ENCODE measurements around the gene RNF175. TPM values are rescaled to one million over a fixed set of nuclear protein-coding genes. Genes with fewer than 3 reads are reported as not detected.

Gene RNF175
- not detected for total RNA-seq

- peak in 1 of 3 donors; percentile 23 for DNase-seq (ENCODE audit: low read depth in 2 of 3, low spot score in 2 of 3)
These were observed at the start of gene RNF175 for GRCh38 chr4:153759407-153760316. Gene RNF175 (minus strand): TSS chr4:153760024. CDS start chr4:153759862, 162 bp downstream.

DNA sequence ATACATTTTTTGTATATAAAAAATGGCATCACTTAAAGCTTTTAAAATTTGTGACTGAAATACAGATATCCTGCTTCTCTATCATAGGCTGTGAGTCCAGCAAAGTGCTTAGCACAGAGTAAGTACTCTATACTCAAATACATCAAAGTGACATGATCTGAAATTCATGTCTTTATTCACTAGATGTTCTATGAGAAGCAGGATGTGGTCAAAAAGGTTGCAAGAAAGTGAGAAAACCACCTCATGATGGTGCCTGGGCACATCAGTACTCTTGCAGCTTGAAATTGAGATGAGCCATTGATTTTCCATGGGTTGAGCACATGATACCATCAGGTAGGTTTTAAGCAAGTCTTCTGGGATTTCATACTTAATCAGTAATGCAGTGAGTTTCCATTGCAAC lies 49.5 kb upstream of the RNF175 start:
- no peak for DNase-seq (ENCODE audit: low read depth in 2 of 3, low spot score in 2 of 3)

- no peak for DNase-seq (ENCODE audit: low read depth in 2 of 3, low spot score in 2 of 3)
These were observed 48.4 kb upstream of the RNF175 start for GRCh38 chr4:153808175-153808574.

GRCh38 chr4:153806073-153806472 lies 46.2 kb upstream of the RNF175 start:
- no peak for DNase-seq (ENCODE audit: low read depth in 2 of 3, low spot score in 2 of 3)

- DNase-seq (ENCODE audit: low read depth in 2 of 3, low spot score in 2 of 3): no peak
These were observed 44.9 kb upstream of the RNF175 start for GRCh38 chr4:153804722-153805121.

GRCh38 chr4:153799694-153800074 lies 39.9 kb upstream of the RNF175 start:
- DNase-seq (ENCODE audit: low read depth in 2 of 3, low spot score in 2 of 3): no peak

GRCh38 chr4:153798901-153799693 lies 39.3 kb upstream of the RNF175 start:
- DNase-seq (ENCODE audit: low read depth in 2 of 3, low spot score in 2 of 3): no peak

DNA sequence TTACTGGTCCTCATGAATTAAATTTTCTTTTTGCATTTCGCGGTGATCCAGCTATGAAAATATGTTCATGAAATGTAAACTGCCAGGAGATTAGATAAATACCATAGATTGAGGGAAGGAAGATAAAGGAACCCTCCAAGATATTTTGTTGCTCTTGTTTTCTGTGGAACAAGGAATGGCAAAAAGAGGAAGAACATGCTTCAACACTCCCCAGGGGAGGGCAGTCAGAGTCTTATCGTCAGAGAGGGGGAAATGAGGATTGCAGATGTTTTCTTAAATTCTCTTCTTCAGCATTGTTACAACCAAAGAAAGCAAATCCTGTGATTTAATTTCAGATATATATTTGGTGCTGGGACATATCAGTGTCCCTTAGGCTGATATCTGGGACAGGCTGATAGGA lies 38.6 kb upstream of the RNF175 start:
- DNase-seq (ENCODE audit: low read depth in 2 of 3, low spot score in 2 of 3): no peak

DNA sequence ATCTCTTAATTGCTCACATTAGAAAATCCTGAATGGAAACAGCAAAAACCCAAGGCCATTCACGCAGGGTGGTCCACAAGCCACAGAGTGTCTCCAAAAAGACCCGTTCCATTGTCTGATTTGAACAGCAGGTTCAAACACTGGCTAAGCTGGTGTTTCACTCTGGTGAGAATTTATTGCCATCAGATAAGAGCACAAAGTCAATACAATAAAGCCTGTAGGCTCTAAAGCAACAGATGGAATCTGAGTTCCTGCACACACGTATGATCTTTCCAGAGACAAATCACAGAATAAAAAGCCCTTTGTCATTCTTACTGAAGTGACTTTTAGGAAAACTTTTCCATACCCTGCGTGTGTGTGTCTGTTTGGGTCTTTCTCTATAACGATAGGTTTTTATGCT lies 34.2 kb upstream of the RNF175 start:
- no peak for DNase-seq (ENCODE audit: low read depth in 2 of 3, low spot score in 2 of 3)

GRCh38 chr4:153792618-153793247 lies 32.9 kb upstream of the RNF175 start:
- peak in 1 of 3 donors; percentile 18 for DNase-seq (ENCODE audit: low read depth in 2 of 3, low spot score in 2 of 3)

DNA sequence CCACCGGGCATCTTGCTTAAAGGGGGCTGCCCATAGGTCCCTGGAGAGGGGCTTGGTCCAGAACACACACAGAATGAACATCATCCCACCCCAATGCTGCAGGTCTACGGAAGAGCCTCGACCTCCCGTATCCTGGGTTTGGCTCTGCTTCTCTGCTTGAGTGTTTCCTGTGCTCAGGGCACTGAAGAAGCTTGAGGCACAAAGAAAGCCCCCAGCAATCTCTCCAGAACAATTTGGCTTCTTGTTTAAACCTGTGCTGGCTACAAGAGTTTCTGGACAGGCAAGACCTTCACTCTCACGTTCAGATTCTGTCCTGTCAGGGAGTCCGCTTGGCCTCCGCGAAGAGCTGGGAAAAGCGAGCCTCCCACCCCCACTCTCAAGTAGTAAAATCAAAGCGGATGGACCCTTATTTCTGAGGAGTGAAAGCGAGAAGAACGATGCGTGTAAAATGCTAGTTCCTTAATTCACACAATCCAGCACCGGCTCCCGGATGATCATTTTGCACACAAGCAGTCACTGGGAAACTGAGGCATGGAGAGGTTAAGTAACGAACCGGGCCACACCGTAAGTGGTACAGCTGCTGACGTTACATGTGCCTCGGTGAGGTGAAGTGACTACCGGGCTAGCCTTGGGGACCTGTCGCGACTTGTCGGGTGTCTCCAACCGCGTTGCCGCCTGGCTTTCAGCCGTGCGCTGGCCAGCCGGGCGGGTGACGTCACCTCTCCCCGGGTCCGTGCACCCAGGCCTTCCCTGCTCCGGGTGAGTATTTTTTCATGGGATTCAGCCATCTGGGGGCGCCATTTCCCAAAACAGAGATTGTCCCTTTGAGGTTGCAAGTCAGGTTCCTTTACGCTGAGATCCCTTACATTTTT lies 32.2 kb upstream of the RNF175 start:
- peak in 1 of 3 donors; percentile 18 for DNase-seq (ENCODE audit: low read depth in 2 of 3, low spot score in 2 of 3)

DNA sequence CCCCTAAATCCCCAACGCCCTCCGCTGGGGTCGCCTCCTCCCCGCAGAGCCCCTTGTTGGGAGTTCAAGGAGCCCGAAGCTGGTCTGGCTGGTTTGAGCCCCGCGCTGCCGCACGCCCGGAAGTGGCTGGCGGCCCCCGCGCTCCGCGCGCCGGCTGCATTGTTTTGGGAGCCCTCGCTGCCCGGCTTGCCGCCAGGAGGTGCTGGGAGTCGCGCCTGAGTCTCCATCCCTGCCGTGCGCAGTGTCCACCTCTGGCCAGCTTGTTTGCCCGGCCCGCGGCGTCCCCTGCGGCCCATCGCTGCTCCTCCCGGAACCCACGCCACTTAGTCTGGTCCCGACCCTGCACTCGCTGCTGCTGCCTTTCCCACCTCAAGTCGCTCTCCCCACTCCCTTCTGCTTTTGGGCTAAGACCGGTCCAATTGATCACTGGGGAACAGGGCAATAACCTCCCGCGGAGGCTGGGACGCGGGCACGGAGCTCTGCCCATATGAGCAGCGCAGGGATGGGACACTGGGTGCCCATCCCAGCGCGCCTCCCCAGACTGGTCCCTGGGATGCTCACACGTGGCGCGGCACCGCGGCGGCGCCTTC lies 31.2 kb upstream of the RNF175 start:
- DNase-seq (ENCODE audit: low read depth in 2 of 3, low spot score in 2 of 3): peak in 1 of 3 donors; percentile 34

DNA sequence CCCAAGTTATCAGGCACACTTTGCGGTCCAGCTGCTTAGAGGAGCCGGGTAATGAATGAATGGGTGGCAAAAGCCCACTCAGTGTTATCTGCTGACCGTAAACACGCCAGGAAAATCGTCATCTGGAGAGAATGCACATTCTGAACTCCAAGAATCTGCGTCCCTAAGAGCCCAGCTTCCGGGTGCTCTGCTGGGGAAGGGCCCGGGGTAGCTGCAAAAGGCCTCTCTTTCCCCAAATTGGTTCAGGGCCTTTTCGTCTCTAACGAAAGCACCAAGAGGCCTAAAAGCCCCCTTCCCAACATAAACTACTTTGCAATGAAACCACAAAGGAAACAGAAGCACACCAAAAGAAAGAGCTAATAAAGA lies 30.7 kb upstream of the RNF175 start:
- DNase-seq (ENCODE audit: low read depth in 2 of 3, low spot score in 2 of 3): peak in 1 of 3 donors; percentile 35

DNA sequence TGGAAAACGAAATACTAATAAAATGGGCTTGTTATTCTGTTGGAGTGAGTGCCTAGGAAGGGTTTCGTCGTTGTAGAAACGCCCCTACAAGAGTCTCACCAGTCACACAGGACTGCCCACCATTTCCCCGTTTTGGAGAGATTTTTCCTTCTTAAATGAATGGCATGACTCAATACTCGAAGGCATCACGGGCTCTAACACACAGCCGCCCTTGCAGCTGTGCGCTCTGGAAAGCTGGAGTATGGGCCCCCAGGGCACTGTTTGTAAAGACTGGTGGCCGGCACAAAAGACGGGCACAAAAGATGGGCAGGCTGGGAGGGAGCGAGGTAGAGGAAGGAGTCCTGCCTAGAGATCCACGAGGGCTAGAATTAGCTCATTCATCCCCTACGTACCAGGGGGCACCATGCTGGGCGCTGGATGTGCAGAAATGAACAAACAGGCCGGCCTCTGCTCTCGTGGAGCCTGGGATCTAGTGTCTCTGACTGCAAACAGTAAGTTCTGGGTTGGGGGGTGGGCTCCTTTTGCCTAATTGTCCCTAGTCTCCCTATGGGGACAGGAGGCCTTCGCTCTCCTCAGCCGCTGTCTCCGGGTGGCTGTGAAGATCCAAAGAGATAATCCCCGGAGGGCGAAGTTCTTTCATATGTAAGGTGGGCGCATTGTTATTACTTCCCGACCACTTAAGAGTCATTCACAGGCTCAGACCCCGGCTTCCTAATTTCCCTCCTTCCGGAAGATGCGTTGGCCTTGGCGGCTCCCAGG lies 30.1 kb upstream of the RNF175 start:
- DNase-seq (ENCODE audit: low read depth in 2 of 3, low spot score in 2 of 3): peak in 1 of 3 donors; percentile 39

DNA sequence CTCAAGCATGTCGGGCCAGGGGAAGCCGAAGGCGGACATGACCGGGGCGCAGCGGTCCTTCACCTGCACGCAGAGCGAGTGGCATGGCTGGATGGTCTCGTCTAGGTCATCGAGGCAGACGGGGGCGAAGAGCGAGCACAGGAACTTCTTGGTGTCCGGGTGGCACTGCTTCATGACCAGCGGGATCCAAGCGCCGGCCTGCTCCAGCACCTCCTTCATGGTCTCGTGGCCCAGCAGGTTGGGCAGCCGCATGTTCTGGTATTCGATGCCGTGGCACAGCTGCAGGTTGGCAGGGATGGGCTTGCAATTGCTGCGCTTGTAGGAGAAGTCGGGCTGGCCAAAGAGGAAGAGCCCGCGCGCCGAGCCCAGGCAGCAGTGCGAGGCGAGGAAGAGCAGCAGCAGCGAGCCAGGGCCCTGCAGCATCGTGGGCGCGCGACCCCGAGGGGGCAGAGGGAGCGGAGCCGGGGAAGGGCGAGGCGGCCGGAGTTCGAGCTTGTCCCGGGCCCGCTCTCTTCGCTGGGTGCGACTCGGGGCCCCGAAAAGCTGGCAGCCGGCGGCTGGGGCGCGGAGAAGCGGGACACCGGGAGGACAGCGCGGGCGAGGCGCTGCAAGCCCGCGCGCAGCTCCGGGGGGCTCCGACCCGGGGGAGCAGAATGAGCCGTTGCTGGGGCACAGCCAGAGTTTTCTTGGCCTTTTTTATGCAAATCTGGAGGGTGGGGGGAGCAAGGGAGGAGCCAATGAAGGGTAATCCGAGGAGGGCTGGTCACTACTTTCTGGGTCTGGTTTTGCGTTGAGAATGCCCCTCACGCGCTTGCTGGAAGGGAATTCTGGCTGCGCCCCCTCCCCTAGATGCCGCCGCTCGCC lies 28.8 kb upstream of the RNF175 start, which contains the start of gene SFRP2:
Gene SFRP2 (minus strand): TSS at position 671 of the 864 bp plus-strand sequence. CDS start 248 bp downstream, at position 423.
- DNase-seq (ENCODE audit: low read depth in 2 of 3, low spot score in 2 of 3): peak in 1 of 3 donors; percentile 46

- no peak for DNase-seq (ENCODE audit: low read depth in 2 of 3, low spot score in 2 of 3)
These were observed 28.2 kb upstream of the RNF175 start for GRCh38 chr4:153788051-153788412.

DNA sequence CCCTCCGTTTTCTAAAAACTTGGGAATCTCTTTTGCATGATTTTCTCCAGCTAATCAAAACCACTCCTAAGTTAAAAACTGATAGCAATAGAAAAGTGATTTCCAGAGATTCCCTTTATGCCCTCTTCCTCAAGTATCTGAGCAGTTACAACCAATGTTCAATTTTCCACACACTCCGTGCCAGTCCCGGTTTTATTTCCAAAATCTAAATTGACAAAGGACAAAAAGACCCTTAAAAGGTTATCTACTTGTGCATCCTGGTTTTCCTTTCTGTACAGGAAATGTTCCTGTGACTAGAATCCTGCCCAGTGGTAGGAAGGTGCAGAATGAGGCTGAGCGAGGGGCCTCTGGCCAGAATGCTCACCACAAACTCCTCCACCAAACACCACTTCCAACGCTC lies 27.8 kb upstream of the RNF175 start:
- DNase-seq (ENCODE audit: low read depth in 2 of 3, low spot score in 2 of 3): no peak

DNA sequence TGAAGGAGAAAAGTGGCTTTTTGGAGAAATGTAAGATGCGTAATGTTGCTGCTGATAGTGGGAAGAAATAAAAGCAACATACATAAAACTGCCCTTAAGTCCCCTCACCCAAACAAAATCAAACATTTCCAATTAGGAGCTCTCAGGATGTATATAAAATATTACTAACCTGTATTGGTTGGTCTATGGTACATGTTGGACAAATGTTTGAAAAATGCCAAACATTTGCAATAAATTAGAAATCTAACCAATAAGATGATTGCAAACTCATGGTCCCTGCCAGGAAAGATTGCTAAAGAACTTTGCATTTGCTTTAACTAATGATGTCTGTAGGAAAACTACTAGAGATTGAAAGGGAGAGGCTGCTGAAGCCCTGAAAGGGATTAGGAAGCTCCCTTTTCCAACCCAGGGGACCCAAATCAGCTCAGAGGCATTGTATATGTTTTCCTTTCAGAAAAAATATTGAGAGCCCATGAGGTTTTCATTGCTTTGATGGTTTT lies 27.3 kb upstream of the RNF175 start:
- no peak for DNase-seq (ENCODE audit: low read depth in 2 of 3, low spot score in 2 of 3)

Data from hematopoietic multipotent progenitor cell (in vitro differentiated cells).